Liver (tissue), 9 donors: ENCODE measurements around the gene B4GALT5. TPM values are rescaled to one million over a fixed set of nuclear protein-coding genes. Genes with fewer than 3 reads are reported as not detected.

Experiments used
- DNase-seq: peaks from one replicate; pipeline ENCODE4 v3.0.0-alpha.2; 2017; ENCODE audit warnings: low spot score
- H3K27ac ChIP-seq, 2 donors: one replicate each; pipeline ENCODE4 v1.7.0; 2013; ENCODE audit warnings: inconsistent platforms in 2 of 2, low read length in 2 of 2, control low read depth in 1 of 2, low read depth in 1 of 2, mild to moderate bottlenecking in 1 of 2
- H3K27me3 ChIP-seq, 4 donors: one replicate each; pipeline versions ENCODE4 v1.6.1 to v1.7.0; 2013; ENCODE audit warnings: low read length in 3 of 4, inconsistent platforms in 1 of 4, mild to moderate bottlenecking in 1 of 4, moderate library complexity in 1 of 4; ENCODE audit not compliant: control insufficient read depth in 4 of 4, insufficient read depth in 4 of 4
- H3K36me3 ChIP-seq, 4 donors: one replicate each; pipeline versions ENCODE4 v1.6.1 to v1.7.0; 2013; ENCODE audit warnings: low read length in 3 of 4, mild to moderate bottlenecking in 3 of 4, low read depth in 1 of 4, moderate library complexity in 1 of 4; ENCODE audit not compliant: control insufficient read depth in 4 of 4, insufficient read depth in 3 of 4
- H3K4me1 ChIP-seq, 4 donors: one replicate each; pipeline versions ENCODE4 v1.6.1 to v1.7.0; 2013; ENCODE audit warnings: low read length in 3 of 4, mild to moderate bottlenecking in 3 of 4, moderate library complexity in 1 of 4; ENCODE audit not compliant: control insufficient read depth in 4 of 4, insufficient read depth in 4 of 4
- H3K4me3 ChIP-seq, 3 donors: one replicate each; pipeline versions ENCODE4 v1.6.1 to v1.7.0; 2013; ENCODE audit warnings: low read length in 3 of 3, control low read depth in 1 of 3, low read depth in 1 of 3, mild to moderate bottlenecking in 1 of 3
- H3K9ac ChIP-seq, 2 donors: one replicate each; pipeline ENCODE4 v1.7.0; 2013; ENCODE audit warnings: low read length in 2 of 2, mild to moderate bottlenecking in 2 of 2, moderate library complexity in 2 of 2, control low read depth in 1 of 2, low read depth in 1 of 2
- H3K9me3 ChIP-seq, 4 donors: one replicate each; pipeline versions ENCODE4 v1.6.1 to v1.7.0; 2013; ENCODE audit warnings: low read length in 3 of 4; ENCODE audit not compliant: control insufficient read depth in 4 of 4
- CTCF ChIP-seq: fragments of 150-350 bp; IDR thresholded peaks from 2 replicates; pipeline ENCODE4 v1.5.1; 2017; ENCODE audit warnings: improper control_type of control experiment, low read depth, low read length; ENCODE audit not compliant: missing input control
- EGR1 ChIP-seq, 2 donors: IDR thresholded peaks; 2 replicates each; pipeline ENCODE4 v1.6.1; 2016 to 2018; ENCODE audit warnings: antibody characterized with exemption in 2 of 2, low read depth in 2 of 2
- FOXA1 ChIP-seq: IDR thresholded peaks from 2 replicates; pipeline ENCODE4 v1.6.1; 2016; ENCODE audit warnings: antibody characterized with exemption
- FOXA2 ChIP-seq: IDR thresholded peaks from 2 replicates; pipeline ENCODE4 v1.6.1; 2016; ENCODE audit warnings: antibody characterized with exemption
- GABPA ChIP-seq, 2 donors: IDR thresholded peaks in 1 of 2; conservative IDR thresholded peaks in 1 of 2; 2 replicates each; pipeline ENCODE4 v1.6.1; 2016; ENCODE audit warnings: antibody characterized with exemption in 2 of 2, mild to moderate bottlenecking in 1 of 2, moderate library complexity in 1 of 2
- HNF4A ChIP-seq, 2 donors: conservative IDR thresholded peaks; 2 replicates each; pipeline ENCODE4 v1.6.1; 2016; ENCODE audit warnings: antibody characterized with exemption in 2 of 2, mild to moderate bottlenecking in 2 of 2
- HNF4G ChIP-seq: IDR thresholded peaks from 2 replicates; pipeline ENCODE4 v1.6.1; 2016; ENCODE audit warnings: antibody characterized with exemption
- JUND ChIP-seq, 2 donors: IDR thresholded peaks; 2 replicates each; pipeline ENCODE4 v1.6.1; 2016; ENCODE audit warnings: antibody characterized with exemption in 2 of 2
- MAX ChIP-seq: IDR thresholded peaks from 2 replicates; pipeline ENCODE4 v1.6.1; 2016; ENCODE audit warnings: antibody characterized with exemption
- NR2F2 ChIP-seq: IDR thresholded peaks from 2 replicates; pipeline ENCODE4 v1.6.1; 2016; ENCODE audit warnings: antibody characterized with exemption
- RAD21 ChIP-seq, 2 donors: IDR thresholded peaks; 2 replicates each; pipeline ENCODE4 v1.6.1; 2016; ENCODE audit warnings: antibody characterized with exemption in 2 of 2, mild to moderate bottlenecking in 2 of 2
- REST ChIP-seq: IDR thresholded peaks from 2 replicates; pipeline ENCODE4 v1.6.1; 2016; ENCODE audit warnings: antibody characterized with exemption, mild to moderate bottlenecking
- RXRA ChIP-seq, 2 donors: IDR thresholded peaks; 2 replicates each; pipeline ENCODE4 v1.6.1; 2017 to 2018; ENCODE audit warnings: antibody characterized with exemption in 2 of 2, mild to moderate bottlenecking in 1 of 2
- SP1 ChIP-seq: IDR thresholded peaks from 2 replicates; pipeline ENCODE4 v1.6.1; 2018; ENCODE audit warnings: antibody characterized with exemption, mild to moderate bottlenecking
- TAF1 ChIP-seq: conservative IDR thresholded peaks from 2 replicates; pipeline ENCODE4 v1.6.1; 2016; ENCODE audit warnings: antibody characterized with exemption, mild to moderate bottlenecking
- YY1 ChIP-seq: IDR thresholded peaks from 2 replicates; pipeline ENCODE4 v1.6.1; 2016; ENCODE audit warnings: antibody characterized with exemption, mild to moderate bottlenecking
- ZBTB33 ChIP-seq: IDR thresholded peaks from 2 replicates; pipeline ENCODE4 v1.6.1; 2016; ENCODE audit warnings: antibody characterized with exemption
- WGBS: extraction: QIAGEN DNeasy Blood & Tissue Kit; methylation state at CpG from one replicate; pipeline ENCODE4 v1.1.7; 2013; 5-methylcytosine and 5-hydroxymethylcytosine counted together
- polyA plus RNA-seq, 2 donors: library from polyadenylated mRNA; stranded (reverse) in 1 of 2; unstranded in 1 of 2; fragments of 200-250 nt in 1 of 2; fragments of >200 nt in 1 of 2; fragmentation: Nextera tagmentation in 1 of 2; extraction: Ambion mirVana in 1 of 2; gene quantifications; one replicate each; pipeline versions ENCODE4 v1.2.1 to v1.2.3, GENCODE V29; 2013 to 2015
- total RNA-seq, 2 donors: library from RNA; depleted of rRNA; stranded (reverse); fragments of >200 nt; gene quantifications; one replicate each; pipeline ENCODE4 v1.2.3, GENCODE V29; 2014
- TF ChIP-seq, protein P1 (sequence below): IDR thresholded peaks from 2 replicates; pipeline ENCODE4 v1.6.1; 2016; ENCODE audit warnings: antibody characterized with exemption
- donor health status: healthy.
- donor health status: healthy.
- donor health status: healthy.
- donor health status: healthy.
- donor health status: healthy.

Gene B4GALT5
- total and polyA plus RNA-seq, 4 donors, result 2.0 to 28.2 (median 14.4) TPM

DNA sequence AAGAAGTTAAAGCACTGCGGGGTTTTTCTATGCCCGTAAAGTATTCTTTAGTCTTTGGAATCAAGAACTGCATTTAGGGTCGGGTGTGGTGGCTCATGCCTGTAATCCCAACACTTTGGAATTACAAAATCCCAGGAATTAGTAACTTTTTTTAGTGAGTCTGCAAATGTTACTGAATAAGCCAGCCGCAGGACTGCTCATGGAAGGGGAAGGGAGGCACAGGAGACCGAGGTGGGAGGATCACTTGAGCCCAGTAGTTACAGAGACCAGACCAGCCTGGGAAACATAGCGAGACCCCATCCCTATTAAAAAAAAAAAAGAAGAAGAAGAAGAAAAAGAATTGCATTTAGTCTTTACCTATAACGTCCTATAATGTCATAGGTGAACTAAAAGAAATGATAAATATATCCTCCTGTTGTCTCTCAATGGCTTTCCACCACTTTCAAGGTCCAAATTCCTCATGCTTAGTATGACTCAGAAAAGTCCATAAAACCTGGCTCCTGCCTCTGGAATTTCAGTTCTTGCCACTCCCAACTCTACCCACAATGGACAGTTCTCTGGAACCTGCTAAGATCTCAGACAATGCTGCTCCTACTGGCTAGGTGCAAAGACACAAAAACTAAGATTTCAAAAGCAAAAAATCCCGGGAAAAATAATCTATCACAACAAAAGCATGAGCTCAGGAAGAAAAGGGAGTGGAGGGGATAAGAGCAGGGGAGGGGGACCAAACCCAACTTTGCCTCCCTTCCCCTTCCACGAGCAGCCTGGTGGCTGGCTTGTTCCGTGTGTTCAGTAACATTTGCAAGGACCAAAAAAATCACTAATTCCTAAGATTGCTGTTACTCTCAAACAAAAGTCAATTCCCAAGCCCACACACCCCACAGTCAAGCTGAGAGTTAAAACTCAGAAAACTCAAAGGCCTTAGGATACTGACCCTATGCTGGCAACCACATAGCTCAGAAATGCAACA lies 39.0 kb downstream of the B4GALT5 start:
- H3K27me3 ChIP-seq, result no peaks in the 10 kb centered on the region
- no peak for DNase-seq
- H3K9me3 ChIP-seq, result no peaks in the 10 kb centered on the region
- H3K4me1 ChIP-seq, result peaks cover 32 to 83% (median 76%) of the 10 kb centered on the region in 4 donors
- peak overlapping the region; percentile 61 to 77 for H3K9ac ChIP-seq
- 58% methylated on average over 10 of the region's 10 CpGs for WGBS
- no peaks in the 10 kb centered on the region for H3K36me3 ChIP-seq
- no peak overlapping the region for H3K4me3 ChIP-seq
- H3K27ac ChIP-seq, result peak overlapping the region; percentile 82 to 93
- TF ChIP-seq, protein P1, sequence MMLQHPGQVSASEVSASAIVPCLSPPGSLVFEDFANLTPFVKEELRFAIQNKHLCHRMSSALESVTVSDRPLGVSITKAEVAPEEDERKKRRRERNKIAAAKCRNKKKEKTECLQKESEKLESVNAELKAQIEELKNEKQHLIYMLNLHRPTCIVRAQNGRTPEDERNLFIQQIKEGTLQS, result peak; percentile 39
- peak; percentile 55 to 84 for TF ChIP-seq JUND (IDR thresholded peaks at IDR 0.05)
- no peak for TF ChIP-seq TAF1
- no peak for TF ChIP-seq MAX
- TF ChIP-seq HNF4G, result no peak
- no peak for TF ChIP-seq SP1
- peak in 1 of 2 donors; percentile 30 for TF ChIP-seq RXRA (IDR thresholded peaks at IDR 0.05)
- peak; percentile 56 to 73 for TF ChIP-seq HNF4A (conservative IDR thresholded peaks at IDR 0.05)
- no peak for TF ChIP-seq CTCF
- peak in 1 of 2 donors; percentile 11 for TF ChIP-seq EGR1 (IDR thresholded peaks at IDR 0.05; ENCODE audit: low read depth in 2 of 2)
- no peak for TF ChIP-seq GABPA (IDR thresholded peaks at IDR 0.05 in 1 of 2, conservative IDR thresholded peaks at IDR 0.05 in 1 of 2)
- no peak for TF ChIP-seq REST
- no peak for TF ChIP-seq FOXA1
- no peak for TF ChIP-seq NR2F2
- TF ChIP-seq FOXA2, result no peak
- no peak for TF ChIP-seq ZBTB33
- TF ChIP-seq RAD21 (IDR thresholded peaks at IDR 0.05), result no peak
- TF ChIP-seq YY1, result peak; percentile 44
